Measurements from ENCODE around the gene KIF12.

Gene KIF12

GRCh38 chr9:114124666-114125475, 25.8 kb upstream of the KIF12 start:
- DNase-seq (ENCODE audit: low read depth), result no peak
- H3K4me3 ChIP-seq (ENCODE audit: low read depth, low read length), result no peak overlapping the region

GRCh38 chr9:114124138-114124537, 25.0 kb upstream of the KIF12 start:
- no peak overlapping the region for H3K4me3 ChIP-seq (ENCODE audit: low read depth, low read length)
- no peak for DNase-seq (ENCODE audit: low read depth)

- no peak for DNase-seq (ENCODE audit: low read depth)
Measured at GRCh38 chr9:114123031-114123977, 24.2 kb upstream of the KIF12 start.

DNA sequence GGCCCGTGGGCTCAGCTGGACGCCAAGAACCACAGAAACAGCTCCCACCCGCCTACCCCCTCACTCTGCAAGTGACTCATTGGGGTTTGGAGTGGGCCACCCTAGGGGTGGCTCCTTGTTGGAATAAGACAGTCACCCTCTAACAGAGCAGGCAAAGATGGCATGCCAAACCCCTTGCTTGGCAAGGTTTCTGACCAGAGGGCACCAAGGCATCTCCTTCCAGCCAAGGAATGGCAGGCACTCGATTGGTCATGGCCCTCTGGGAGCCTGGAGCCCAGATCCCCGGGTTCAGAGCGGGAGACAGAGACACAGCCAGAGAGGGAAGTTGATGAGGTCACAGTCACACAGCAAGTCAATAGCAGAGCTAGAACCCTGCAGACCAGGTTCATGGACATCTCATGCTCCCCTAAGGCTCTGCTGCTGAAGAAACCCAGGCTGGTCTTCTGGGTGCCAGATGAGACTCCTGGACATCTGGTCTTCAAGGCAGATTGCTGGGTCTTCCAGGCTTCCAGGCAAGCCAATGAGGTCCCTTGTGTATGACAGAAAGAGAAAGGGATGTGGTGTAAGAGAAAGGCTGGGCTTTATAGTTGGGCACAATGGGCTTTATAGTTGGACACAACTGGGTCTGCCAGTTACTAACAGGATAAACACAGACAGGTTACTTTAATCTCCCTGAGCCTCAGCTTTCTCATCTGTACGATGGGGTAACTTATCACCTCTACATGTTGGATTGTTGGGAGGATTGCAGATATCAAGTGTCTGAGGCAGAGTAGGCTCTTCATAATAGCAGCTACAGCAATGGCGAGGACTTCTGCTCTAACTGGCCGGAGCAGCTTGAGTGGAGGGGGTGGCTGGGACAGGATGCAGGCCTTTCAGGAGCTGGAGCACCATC, 23.3 kb upstream of the KIF12 start:
- H3K4me3 ChIP-seq (ENCODE audit: low read depth, low read length), result no peak overlapping the region
- no peak for DNase-seq (ENCODE audit: low read depth)

More at GRCh38 chr9:114123031-114123977, 24.2 kb upstream of the KIF12 start:
- H3K4me3 ChIP-seq (ENCODE audit: low read depth, low read length), result no peak overlapping the region

GRCh38 chr9:114121227-114122135, 22.4 kb upstream of the KIF12 start:
- DNase-seq (ENCODE audit: low read depth), result no peak
- H3K4me3 ChIP-seq (ENCODE audit: low read depth, low read length), result no peak overlapping the region

GRCh38 chr9:114120192-114121014, 21.3 kb upstream of the KIF12 start:
- no peak for DNase-seq (ENCODE audit: low read depth)
- H3K4me3 ChIP-seq (ENCODE audit: low read depth, low read length), result no peak overlapping the region

DNA sequence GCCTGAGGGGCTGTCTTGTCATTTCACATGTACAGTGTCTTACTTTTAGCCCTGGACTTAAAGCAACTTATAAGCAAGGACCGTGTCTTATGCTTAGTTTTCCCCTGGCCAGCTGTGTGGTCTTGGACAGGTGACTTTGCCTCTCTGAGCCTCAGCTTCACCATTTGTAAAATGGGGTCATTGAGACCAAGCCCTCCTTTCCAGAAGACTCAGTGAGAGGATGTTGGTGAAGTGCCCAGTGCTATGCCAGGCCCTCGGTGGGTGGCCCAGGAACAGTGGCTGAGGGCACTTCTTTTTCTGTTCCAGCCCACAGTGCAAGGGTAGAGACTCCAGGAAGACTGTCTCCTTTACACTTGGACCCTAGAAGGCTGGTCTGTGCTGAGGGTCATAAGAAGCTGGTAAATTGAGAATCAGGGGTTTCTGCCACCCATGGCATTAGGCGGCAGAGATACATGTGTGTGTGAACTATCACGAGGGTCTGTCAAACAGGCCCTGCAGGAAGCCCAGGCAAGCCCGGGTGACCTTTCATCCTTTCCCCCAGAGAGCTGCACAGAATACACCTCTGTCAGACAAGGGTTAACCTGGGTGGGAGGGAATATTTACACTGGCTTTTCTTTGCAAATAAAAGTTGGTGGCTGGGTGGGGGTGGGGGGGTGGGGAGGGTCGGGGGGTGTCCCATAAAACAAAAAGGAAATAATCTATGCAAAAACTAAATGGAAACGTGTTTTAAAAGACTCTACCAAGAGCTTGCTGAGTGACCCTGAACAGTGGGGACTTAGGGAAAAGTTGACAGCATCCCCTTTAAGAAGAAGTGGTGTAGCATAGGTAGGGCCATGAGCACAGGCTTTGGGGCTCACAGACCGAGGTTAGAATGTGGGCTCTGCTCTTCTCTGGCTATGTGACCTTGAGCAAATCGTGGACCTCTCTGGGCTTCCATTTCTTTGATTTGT, 20.4 kb upstream of the KIF12 start:
- H3K4me3 ChIP-seq (ENCODE audit: low read depth, low read length), result no peak overlapping the region
- DNase-seq (ENCODE audit: low read depth), result no peak

GRCh38 chr9:114117996-114118830, 19.1 kb upstream of the KIF12 start:
- DNase-seq (ENCODE audit: low read depth), result no peak
- no peak overlapping the region for H3K4me3 ChIP-seq (ENCODE audit: low read depth, low read length)

- no peak for DNase-seq (ENCODE audit: low read depth)
Measured at GRCh38 chr9:114117614-114117995, 18.5 kb upstream of the KIF12 start.

DNA sequence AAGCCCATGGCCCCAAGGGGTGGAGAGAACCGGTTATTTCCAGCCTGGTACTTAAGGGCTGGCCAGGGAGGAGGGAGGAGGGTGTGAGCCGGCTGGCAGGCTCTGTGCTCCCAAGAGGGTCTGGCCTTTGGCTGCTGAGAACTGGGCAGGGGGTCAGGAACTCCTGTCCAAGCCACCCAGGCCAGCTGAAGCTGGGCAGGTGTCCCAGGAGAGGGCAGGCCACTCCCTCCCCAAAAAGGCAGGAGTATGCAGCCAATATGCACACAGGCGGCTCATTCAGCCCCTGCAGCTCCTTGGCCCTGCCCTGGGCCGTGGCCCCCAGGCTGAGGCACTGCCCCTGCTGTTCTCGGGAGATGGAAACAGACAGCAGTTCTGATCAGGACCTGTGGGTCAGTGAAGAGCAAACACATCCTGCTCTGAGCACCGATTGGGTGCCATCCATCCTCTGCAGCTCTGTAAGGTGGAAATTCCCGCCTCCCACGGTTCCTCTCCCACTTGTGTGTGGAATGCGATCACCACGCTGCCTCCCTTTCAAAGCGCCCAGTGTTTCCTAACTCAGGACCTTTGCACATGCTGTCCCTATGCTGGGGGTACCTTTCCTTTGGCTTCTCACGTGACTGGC, 17.1 kb upstream of the KIF12 start:
- DNase-seq (ENCODE audit: low read depth), result no peak

More at GRCh38 chr9:114117614-114117995, 18.5 kb upstream of the KIF12 start:
- no peak overlapping the region for H3K4me3 ChIP-seq (ENCODE audit: low read depth, low read length)

DNA sequence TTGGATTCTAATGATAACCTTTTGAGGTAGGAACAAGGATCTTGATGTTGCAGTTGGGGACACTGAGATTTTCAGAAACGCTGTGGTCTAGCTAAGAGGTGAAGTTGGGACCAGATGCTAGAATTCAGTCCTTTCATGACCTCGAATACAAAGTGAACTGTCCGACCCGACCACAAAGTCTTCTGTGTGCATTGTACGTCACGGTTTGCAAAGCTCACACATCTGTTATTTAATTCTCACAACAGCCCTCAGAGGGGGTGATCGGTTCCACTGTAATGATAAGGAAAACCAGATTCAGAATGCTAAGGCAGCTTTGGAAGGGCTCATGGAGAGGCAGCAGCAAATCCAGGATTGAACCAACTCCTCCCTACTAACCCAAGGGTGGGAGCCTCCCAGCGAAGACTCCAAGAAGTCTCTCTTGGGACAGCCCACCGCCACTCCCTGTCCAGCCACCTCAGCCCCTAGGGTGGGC, 16.6 kb upstream of the KIF12 start:
- no peak for DNase-seq (ENCODE audit: low read depth)
- no peak overlapping the region for H3K4me3 ChIP-seq (ENCODE audit: low read depth, low read length)

More for the DNA sequence above, 17.1 kb upstream of the KIF12 start:
- no peak overlapping the region for H3K4me3 ChIP-seq (ENCODE audit: low read depth, low read length)

GRCh38 chr9:114114364-114114763, 15.3 kb upstream of the KIF12 start:
- DNase-seq (ENCODE audit: low read depth), result no peak

DNA sequence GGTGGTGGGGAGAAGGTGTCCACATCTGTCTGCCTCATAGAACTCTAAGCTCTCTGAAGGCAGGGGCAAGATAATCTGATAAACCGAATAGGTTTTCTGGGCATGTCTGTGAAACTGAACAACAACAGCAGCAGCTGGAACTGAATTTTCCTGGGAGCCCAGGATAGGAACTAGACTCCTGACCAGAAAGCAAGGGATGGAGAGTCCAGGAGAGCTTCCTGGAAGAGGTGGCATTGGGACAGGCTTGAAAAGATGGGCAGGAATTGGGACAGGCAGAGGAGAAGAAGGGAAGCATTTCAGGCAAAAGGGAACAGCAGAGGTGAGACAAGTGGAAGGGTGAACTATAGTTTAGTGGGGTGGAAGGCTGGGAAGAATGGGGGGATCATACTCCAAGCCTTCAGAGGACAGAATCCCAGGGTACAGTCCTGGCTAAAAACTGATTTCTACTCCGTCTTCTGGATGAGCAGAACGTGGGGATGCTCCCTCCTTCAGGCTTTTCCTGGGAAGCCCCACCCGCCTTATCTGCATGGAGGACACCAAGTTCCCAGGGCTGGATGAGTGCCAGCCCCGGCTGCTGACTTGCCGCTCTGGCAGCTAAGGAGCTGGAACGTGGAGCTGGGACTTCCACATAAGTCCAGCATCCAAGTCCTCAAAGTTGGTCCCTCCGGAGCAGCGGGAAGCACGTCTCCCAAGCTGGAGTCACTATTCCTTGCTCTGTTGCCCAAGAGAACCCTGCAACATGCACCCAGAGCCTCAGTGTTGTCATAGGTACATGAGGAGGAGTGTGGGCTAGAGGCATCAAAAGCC, 13.9 kb upstream of the KIF12 start:
- H3K4me3 ChIP-seq (ENCODE audit: low read depth, low read length), result no peak overlapping the region
- DNase-seq (ENCODE audit: low read depth), result peak; percentile 47

More at GRCh38 chr9:114114364-114114763, 15.3 kb upstream of the KIF12 start:
- no peak overlapping the region for H3K4me3 ChIP-seq (ENCODE audit: low read depth, low read length)

GRCh38 chr9:114112325-114112724, 13.2 kb upstream of the KIF12 start:
- DNase-seq (ENCODE audit: low read depth), result no peak
- no peak overlapping the region for H3K4me3 ChIP-seq (ENCODE audit: low read depth, low read length)
